Measurements from ENCODE around the gene SRSF4.

SRSF4 gene

DNA sequence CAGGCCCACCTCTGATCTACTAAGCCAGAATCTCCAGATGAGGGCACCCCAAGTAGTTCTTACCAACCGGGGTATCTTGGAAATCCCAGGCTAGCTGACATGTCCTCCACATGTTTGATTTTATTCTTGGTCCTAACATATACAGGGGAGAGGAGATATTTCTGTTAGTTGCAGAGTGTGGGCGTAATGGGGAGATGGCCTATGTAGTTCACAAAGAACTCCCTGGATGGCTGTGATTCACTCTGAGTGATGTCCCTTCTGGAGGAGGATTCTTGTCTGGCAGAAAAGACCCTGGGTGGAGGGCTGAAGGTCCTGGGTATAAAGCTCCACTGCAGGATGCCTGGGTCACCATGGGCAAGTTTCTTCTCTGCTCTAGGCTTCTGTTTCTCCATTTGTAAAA lies 35.9 kb upstream of the SRSF4 start:
- no peak overlapping the region for H3K9ac ChIP-seq (ENCODE audit: low read length)
- H3K4me1 ChIP-seq (ENCODE audit: insufficient read depth, low read length) = no peaks in the 10 kb centered on the region
- H3K36me3 ChIP-seq (ENCODE audit: insufficient read depth, low read length) = peaks cover 28% of the 10 kb centered on the region
- no peak overlapping the region for H3K4me3 ChIP-seq (ENCODE audit: low read depth in 1 of 2, low read length in 2 of 2)
- H3K27ac ChIP-seq (ENCODE audit: low read depth, low read length) = no peak overlapping the region
- H3K27me3 ChIP-seq (ENCODE audit: control insufficient read depth in 1 of 2, insufficient read depth in 2 of 2, low read length in 2 of 2) = no peaks in the 10 kb centered on the region
- no peaks in the 10 kb centered on the region for H3K9me3 ChIP-seq (ENCODE audit: low read length)

GRCh38 chr1:29213055-29213454 lies 31.4 kb upstream of the SRSF4 start:
- no peaks in the 10 kb centered on the region for H3K9me3 ChIP-seq (ENCODE audit: low read length)
- no peaks in the 10 kb centered on the region for H3K27me3 ChIP-seq (ENCODE audit: control insufficient read depth in 1 of 2, insufficient read depth in 2 of 2, low read length in 2 of 2)
- peaks cover 42% of the 10 kb centered on the region for H3K36me3 ChIP-seq (ENCODE audit: insufficient read depth, low read length)
- no peaks in the 10 kb centered on the region for H3K4me1 ChIP-seq (ENCODE audit: insufficient read depth, low read length)
- H3K27ac ChIP-seq (ENCODE audit: low read depth, low read length) = no peak overlapping the region
- H3K4me3 ChIP-seq (ENCODE audit: low read depth in 1 of 2, low read length in 2 of 2) = no peak overlapping the region
- no peak overlapping the region for H3K9ac ChIP-seq (ENCODE audit: low read length)

- no peak overlapping the region for H3K4me3 ChIP-seq (ENCODE audit: low read depth in 1 of 2, low read length in 2 of 2)
- H3K27me3 ChIP-seq (ENCODE audit: control insufficient read depth in 1 of 2, insufficient read depth in 2 of 2, low read length in 2 of 2) = no peaks in the 10 kb centered on the region
- no peak overlapping the region for H3K27ac ChIP-seq (ENCODE audit: low read depth, low read length)
- peaks cover 46% of the 10 kb centered on the region for H3K36me3 ChIP-seq (ENCODE audit: insufficient read depth, low read length)
- no peaks in the 10 kb centered on the region for H3K4me1 ChIP-seq (ENCODE audit: insufficient read depth, low read length)
- no peaks in the 10 kb centered on the region for H3K9me3 ChIP-seq (ENCODE audit: low read length)
- H3K9ac ChIP-seq (ENCODE audit: low read length) = no peak overlapping the region
These were observed 29.7 kb upstream of the SRSF4 start for GRCh38 chr1:29211086-29212030.

DNA sequence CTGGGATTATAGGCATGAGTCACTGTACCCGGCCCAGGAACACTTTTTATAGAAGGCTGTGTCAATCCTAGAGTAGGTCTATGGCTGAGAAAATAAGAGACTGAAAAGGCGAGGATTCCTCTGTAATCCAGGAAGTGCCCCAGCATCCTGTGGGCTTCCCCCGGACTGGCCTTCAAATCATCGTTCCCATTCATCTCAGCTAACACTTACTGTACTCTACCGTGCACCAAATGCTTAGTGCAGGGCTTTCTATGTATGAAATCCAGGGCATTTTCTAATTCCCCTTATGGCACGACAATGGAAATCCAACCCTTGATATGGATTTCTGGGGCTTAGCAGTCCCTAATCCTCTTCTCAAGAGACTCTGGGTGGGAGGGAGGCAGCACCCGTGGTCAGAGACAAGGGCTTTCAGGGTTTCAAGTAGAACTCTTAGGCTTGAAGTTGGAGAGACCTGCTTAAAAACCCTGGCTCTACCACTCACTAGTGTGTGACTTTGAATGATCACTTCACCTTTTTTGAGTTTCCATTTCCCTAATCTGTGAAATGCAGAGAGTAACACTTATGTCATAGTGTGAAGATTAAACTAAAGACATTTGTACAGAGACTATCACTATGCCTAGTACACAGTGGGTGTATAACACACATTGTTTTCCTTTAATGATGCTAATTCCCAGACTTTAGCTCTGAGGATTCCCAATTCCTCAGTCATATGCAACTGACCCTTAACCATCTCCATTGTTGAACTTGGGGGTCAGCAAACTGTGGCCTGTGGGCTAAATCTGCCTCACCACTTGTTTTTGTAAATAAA lies 28.8 kb upstream of the SRSF4 start:
- Histone ChIP-seq H3K9me3 (ENCODE audit: low read length) (no peaks in the 10 kb centered on the region), H3K9ac (ENCODE audit: low read length) (no peak overlapping the region), H3K4me1 (ENCODE audit: insufficient read depth, low read length) (no peaks in the 10 kb centered on the region), H3K36me3 (ENCODE audit: insufficient read depth, low read length) (peaks cover 47% of the 10 kb centered on the region), H3K27me3 (ENCODE audit: control insufficient read depth in 1 of 2, insufficient read depth in 2 of 2, low read length in 2 of 2) (no peaks in the 10 kb centered on the region), H3K4me3 (ENCODE audit: low read depth in 1 of 2, low read length in 2 of 2) (no peak overlapping the region), H3K27ac (ENCODE audit: low read depth, low read length) (no peak overlapping the region)

GRCh38 chr1:29209173-29209572 lies 27.5 kb upstream of the SRSF4 start:
- Histone ChIP-seq H3K36me3 (ENCODE audit: insufficient read depth, low read length) (peaks cover 41% of the 10 kb centered on the region), H3K4me1 (ENCODE audit: insufficient read depth, low read length) (no peaks in the 10 kb centered on the region), H3K9me3 (ENCODE audit: low read length) (no peaks in the 10 kb centered on the region), H3K4me3 (ENCODE audit: low read depth in 1 of 2, low read length in 2 of 2) (no peak overlapping the region), H3K9ac (ENCODE audit: low read length) (no peak overlapping the region), H3K27me3 (ENCODE audit: control insufficient read depth in 1 of 2, insufficient read depth in 2 of 2, low read length in 2 of 2) (no peaks in the 10 kb centered on the region), H3K27ac (ENCODE audit: low read depth, low read length) (no peak overlapping the region)

DNA sequence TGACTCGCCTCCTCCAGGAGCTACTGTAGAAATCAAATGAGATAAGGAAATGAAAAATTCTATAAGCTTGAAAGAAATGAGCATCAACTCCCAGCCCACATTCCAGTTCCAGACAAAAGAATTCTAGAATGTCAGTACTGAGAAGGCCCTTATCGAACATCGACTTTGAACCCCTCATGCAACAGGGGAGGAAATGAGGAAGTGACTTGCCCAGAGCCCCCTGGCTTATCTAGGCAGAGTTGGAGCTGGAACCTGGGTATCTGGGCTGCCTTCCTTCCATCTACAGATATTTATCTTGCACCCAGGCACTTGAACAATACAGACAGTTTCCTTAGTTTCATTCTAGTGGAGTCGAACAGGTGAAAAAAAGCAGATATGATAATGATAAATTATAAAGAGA lies 26.7 kb upstream of the SRSF4 start:
- no peak overlapping the region for H3K9ac ChIP-seq (ENCODE audit: low read length)
- no peak overlapping the region for H3K27ac ChIP-seq (ENCODE audit: low read depth, low read length)
- H3K36me3 ChIP-seq (ENCODE audit: insufficient read depth, low read length) = peaks cover 38% of the 10 kb centered on the region
- H3K4me1 ChIP-seq (ENCODE audit: insufficient read depth, low read length) = no peaks in the 10 kb centered on the region
- no peak overlapping the region for H3K4me3 ChIP-seq (ENCODE audit: low read depth in 1 of 2, low read length in 2 of 2)
- H3K9me3 ChIP-seq (ENCODE audit: low read length) = no peaks in the 10 kb centered on the region
- no peaks in the 10 kb centered on the region for H3K27me3 ChIP-seq (ENCODE audit: control insufficient read depth in 1 of 2, insufficient read depth in 2 of 2, low read length in 2 of 2)

- peaks cover 38% of the 10 kb centered on the region for H3K36me3 ChIP-seq (ENCODE audit: insufficient read depth, low read length)
- H3K27me3 ChIP-seq (ENCODE audit: control insufficient read depth in 1 of 2, insufficient read depth in 2 of 2, low read length in 2 of 2) = no peaks in the 10 kb centered on the region
- no peak overlapping the region for H3K4me3 ChIP-seq (ENCODE audit: low read depth in 1 of 2, low read length in 2 of 2)
- H3K27ac ChIP-seq (ENCODE audit: low read depth, low read length) = peak overlapping the region; percentile 65
- H3K9ac ChIP-seq (ENCODE audit: low read length) = peak overlapping the region; percentile 41
- H3K4me1 ChIP-seq (ENCODE audit: insufficient read depth, low read length) = peaks cover 13% of the 10 kb centered on the region
- H3K9me3 ChIP-seq (ENCODE audit: low read length) = no peaks in the 10 kb centered on the region
These were observed 21.1 kb upstream of the SRSF4 start for GRCh38 chr1:29202584-29203340.

- Histone ChIP-seq H3K4me3 (ENCODE audit: low read depth in 1 of 2, low read length in 2 of 2) (no peak overlapping the region), H3K9me3 (ENCODE audit: low read length) (no peaks in the 10 kb centered on the region), H3K36me3 (ENCODE audit: insufficient read depth, low read length) (peaks cover 38% of the 10 kb centered on the region), H3K27me3 (ENCODE audit: control insufficient read depth in 1 of 2, insufficient read depth in 2 of 2, low read length in 2 of 2) (no peaks in the 10 kb centered on the region), H3K27ac (ENCODE audit: low read depth, low read length) (peak overlapping the region; percentile 65), H3K9ac (ENCODE audit: low read length) (peak overlapping the region; percentile 41), H3K4me1 (ENCODE audit: insufficient read depth, low read length) (peaks cover 18% of the 10 kb centered on the region)
These were observed 20.4 kb upstream of the SRSF4 start for GRCh38 chr1:29202053-29202452.

- no peak overlapping the region for H3K27ac ChIP-seq (ENCODE audit: low read depth, low read length)
- no peaks in the 10 kb centered on the region for H3K9me3 ChIP-seq (ENCODE audit: low read length)
- H3K4me3 ChIP-seq (ENCODE audit: low read depth in 1 of 2, low read length in 2 of 2) = no peak overlapping the region
- no peaks in the 10 kb centered on the region for H3K27me3 ChIP-seq (ENCODE audit: control insufficient read depth in 1 of 2, insufficient read depth in 2 of 2, low read length in 2 of 2)
- H3K9ac ChIP-seq (ENCODE audit: low read length) = no peak overlapping the region
- peaks cover 19% of the 10 kb centered on the region for H3K4me1 ChIP-seq (ENCODE audit: insufficient read depth, low read length)
- H3K36me3 ChIP-seq (ENCODE audit: insufficient read depth, low read length) = peaks cover 36% of the 10 kb centered on the region
These were observed 19.9 kb upstream of the SRSF4 start for GRCh38 chr1:29201595-29202051.

- H3K9me3 ChIP-seq (ENCODE audit: low read length) = no peaks in the 10 kb centered on the region
- no peaks in the 10 kb centered on the region for H3K27me3 ChIP-seq (ENCODE audit: control insufficient read depth in 1 of 2, insufficient read depth in 2 of 2, low read length in 2 of 2)
- H3K4me1 ChIP-seq (ENCODE audit: insufficient read depth, low read length) = peaks cover 19% of the 10 kb centered on the region
- peaks cover 31% of the 10 kb centered on the region for H3K36me3 ChIP-seq (ENCODE audit: insufficient read depth, low read length)
- no peak overlapping the region for H3K27ac ChIP-seq (ENCODE audit: low read depth, low read length)
- H3K9ac ChIP-seq (ENCODE audit: low read length) = no peak overlapping the region
- no peak overlapping the region for H3K4me3 ChIP-seq (ENCODE audit: low read depth in 1 of 2, low read length in 2 of 2)
These were observed 19.4 kb upstream of the SRSF4 start for GRCh38 chr1:29200906-29201594.
